Body of pancreas (tissue), 4 donors: ENCODE measurements around the gene FLCN. TPM values are rescaled to one million over a fixed set of nuclear protein-coding genes. Genes with fewer than 3 reads are reported as not detected.

ENCODE experiments used
- ATAC-seq: fragments of 150-250 bp; one replicate; pipeline ENCODE4 v1.9.1; 2016
- DNase-seq, 4 donors: peaks; one replicate each; pipeline ENCODE4 v3.0.0-alpha.2; 2019
- H3K27ac ChIP-seq, 4 donors: fragments of 200-600 bp; sonication (generic); 1 replicate in 3 of 4; 2 replicates in 1 of 4; pipeline versions ENCODE4 v1.5.1 to v1.6.1; 2016 to 2019; ENCODE audit warnings: mild to moderate bottlenecking in 1 of 4, mixed read lengths in 1 of 4, moderate library complexity in 1 of 4
- H3K27me3 ChIP-seq, 2 donors: fragments of 200-600 bp; sonication (generic); one replicate each; pipeline ENCODE4 v1.6.0; 2016; ENCODE audit warnings: mild to moderate bottlenecking in 1 of 2
- H3K36me3 ChIP-seq, 2 donors: fragments of 200-600 bp; sonication (generic); replicated peaks in 1 of 2; 2 replicates each; pipeline ENCODE4 v1.5.1; 2016; ENCODE audit warnings: low read depth in 2 of 2; ENCODE audit not compliant: insufficient read depth in 1 of 2
- H3K4me1 ChIP-seq: fragments of 200-600 bp; sonication (generic); one replicate; pipeline ENCODE4 v1.6.0; 2016
- H3K4me3 ChIP-seq, 2 donors: fragments of 200-600 bp; sonication (generic); 1 replicate in 1 of 2; 2 replicates in 1 of 2; pipeline ENCODE4 v1.5.1; 2016 to 2019
- H3K9me3 ChIP-seq, 3 donors: fragments of 200-600 bp; sonication (generic); 1 replicate in 2 of 3; 2 replicates in 1 of 3; pipeline ENCODE4 v1.5.1; 2016
- CTCF ChIP-seq, 7 experiments: fragments of 450-650 bp in 4 of 7; fragments of 200-600 bp in 3 of 7; sonication (generic) in 3 of 7; IDR thresholded peaks; one replicate each; pipeline ENCODE4 v1.5.1; 2016 to 2019; ENCODE audit warnings: antibody characterized with exemption in 7 of 7
- POLR2A ChIP-seq, 3 donors: fragments of 450-650 bp; IDR thresholded peaks; one replicate each; pipeline ENCODE4 v1.6.1; 2016; ENCODE audit warnings: antibody characterized with exemption in 3 of 3, mild to moderate bottlenecking in 2 of 3
- WGBS, 2 donors: methylation state at CpG; one replicate each; pipeline ENCODE4 v1.1.5; 2017; 5-methylcytosine and 5-hydroxymethylcytosine counted together
- intact Hi-C: fragments of 100-400 bp; cut with DNase I; formaldehyde crosslinking; loops from one replicate; pipeline ENCODE4 v1.15.1; 2023
- total RNA-seq, 2 donors: library from RNA; depleted of rRNA; stranded (reverse); fragments of >200 nt; gene quantifications; one replicate each; pipeline ENCODE4 v1.1.0, GENCODE V29; 2016

FLCN gene
- total RNA-seq, 2 donors from 2014 or later = 35.8 to 64.3 TPM

- no peak for DNase-seq
Measured at GRCh38 chr17:17201907-17202306, 35.1 kb downstream of the FLCN start.

GRCh38 chr17:17201271-17201670 is 35.7 kb downstream of the FLCN start:
- 81 to 83% methylated on average over 10 of the region's 10 CpGs for WGBS, 2 donors
- H3K36me3 ChIP-seq = no peaks in the 10 kb centered on the region
- H3K27ac ChIP-seq = no peak overlapping the region
- TF ChIP-seq POLR2A (IDR thresholded peaks at IDR 0.05) (no peak), CTCF (IDR thresholded peaks at IDR 0.05) (no peak)
- intact Hi-C loops = loop anchor here (10.0 kb wide), 1 partner anchor 196 kb away; no protein-coding TSS in a partner anchor
- no peak for DNase-seq
- no peaks in the 10 kb centered on the region for H3K9me3 ChIP-seq
- no peak for ATAC-seq
- no peak overlapping the region for H3K4me3 ChIP-seq
- no peaks in the 10 kb centered on the region for H3K27me3 ChIP-seq
- peaks cover 30% of the 10 kb centered on the region for H3K4me1 ChIP-seq

More at GRCh38 chr17:17201907-17202306, 35.1 kb downstream of the FLCN start:
- no peaks in the 10 kb centered on the region for H3K27me3 ChIP-seq
- no peaks in the 10 kb centered on the region for H3K36me3 ChIP-seq
- no peaks in the 10 kb centered on the region for H3K9me3 ChIP-seq
- H3K4me3 ChIP-seq = no peak overlapping the region
- peaks cover 34% of the 10 kb centered on the region for H3K4me1 ChIP-seq
- TF ChIP-seq POLR2A (IDR thresholded peaks at IDR 0.05) (no peak), CTCF (IDR thresholded peaks at IDR 0.05) (no peak)
- WGBS, 2 donors = 85 to 87% methylated on average over 8 of the region's 8 CpGs
- H3K27ac ChIP-seq = no peak overlapping the region
- intact Hi-C loops = loop anchor here (10.0 kb wide), 1 partner anchor 197 kb away; no protein-coding TSS in a partner anchor
- ATAC-seq = no peak

- H3K4me1 ChIP-seq = peaks cover 25% of the 10 kb centered on the region
- DNase-seq = no peak
- no peak for ATAC-seq
- H3K27ac ChIP-seq = no peak overlapping the region
- H3K9me3 ChIP-seq = no peaks in the 10 kb centered on the region
- H3K27me3 ChIP-seq = no peaks in the 10 kb centered on the region
- no peak for TF ChIP-seq CTCF (IDR thresholded peaks at IDR 0.05)
- no peak for TF ChIP-seq POLR2A (IDR thresholded peaks at IDR 0.05)
- intact Hi-C loops = loop anchor here (10.0 kb wide), 1 partner anchor 196 kb away; no protein-coding TSS in a partner anchor
- no peak overlapping the region for H3K4me3 ChIP-seq
- H3K36me3 ChIP-seq = no peaks in the 10 kb centered on the region
- 75 to 77% methylated on average over 5 of the region's 5 CpGs for WGBS, 2 donors
Measured at GRCh38 chr17:17200831-17201230, 36.1 kb downstream of the FLCN start.

- H3K4me3 ChIP-seq = no peak overlapping the region
- no peaks in the 10 kb centered on the region for H3K27me3 ChIP-seq
- no peak for DNase-seq
- no peaks in the 10 kb centered on the region for H3K36me3 ChIP-seq
- 79 to 85% methylated on average over 7 of the region's 7 CpGs for WGBS, 2 donors
- no peaks in the 10 kb centered on the region for H3K9me3 ChIP-seq
- intact Hi-C loops = loop anchor here (10.0 kb wide), 1 partner anchor 196 kb away; no protein-coding TSS in a partner anchor
- H3K4me1 ChIP-seq = peaks cover 20% of the 10 kb centered on the region
- TF ChIP-seq CTCF (IDR thresholded peaks at IDR 0.05) (no peak), POLR2A (IDR thresholded peaks at IDR 0.05) (no peak)
- ATAC-seq = no peak
- no peak overlapping the region for H3K27ac ChIP-seq
Measured at GRCh38 chr17:17200311-17200710, 36.7 kb downstream of the FLCN start.

GRCh38 chr17:17198281-17198680 is 38.7 kb downstream of the FLCN start:
- Histone ChIP-seq H3K4me1 (no peaks in the 10 kb centered on the region), H3K4me3 (no peak overlapping the region), H3K36me3 (no peaks in the 10 kb centered on the region), H3K27me3 (no peaks in the 10 kb centered on the region), H3K9me3 (no peaks in the 10 kb centered on the region), H3K27ac (no peak overlapping the region)
- ATAC-seq = no peak
- WGBS, 2 donors = 90 to 100% methylated on average over 1 of the region's 1 CpG
- intact Hi-C loops = no loop called here
- TF ChIP-seq CTCF (IDR thresholded peaks at IDR 0.05) (no peak), POLR2A (IDR thresholded peaks at IDR 0.05) (no peak)
- no peak for DNase-seq
